SW480 (cell line): Measurements from ENCODE around the gene DLL1.

ENCODE experiments used
- DNase-seq: peaks from one replicate; pipeline ENCODE4 v3.0.0-alpha.2; 2016; ENCODE audit warnings: low spot score

The DLL1 gene

GRCh38 chr6:170295510-170296422 lies 4.9 kb upstream of the DLL1 start:
- no peak for DNase-seq

- DNase-seq = no peak
Observed at GRCh38 chr6:170294813-170295509, 4.1 kb upstream of the DLL1 start.

- no peak for DNase-seq
Observed at GRCh38 chr6:170294298-170294730, 3.4 kb upstream of the DLL1 start.

- no peak for DNase-seq
Observed at GRCh38 chr6:170293341-170294231, 2.7 kb upstream of the DLL1 start.

- peak; percentile 33 for DNase-seq
Observed at GRCh38 chr6:170292407-170293158, 1.7 kb upstream of the DLL1 start.

GRCh38 chr6:170292111-170292406 lies 1.2 kb upstream of the DLL1 start:
- DNase-seq = no peak

- DNase-seq = peak; percentile 62
Observed at GRCh38 chr6:170291271-170292110, 613 bp upstream of the DLL1 start.

- no peak for DNase-seq
Observed at GRCh38 chr6:170289951-170290295, 955 bp downstream of the DLL1 start.

GRCh38 chr6:170289180-170289931 lies 1.5 kb downstream of the DLL1 start:
- DNase-seq = no peak

GRCh38 chr6:170288852-170289179 lies 2.1 kb downstream of the DLL1 start:
- no peak for DNase-seq

- DNase-seq = no peak
Observed at GRCh38 chr6:170288091-170288631, 2.7 kb downstream of the DLL1 start.

- DNase-seq = no peak
Observed at GRCh38 chr6:170287371-170287876, 3.5 kb downstream of the DLL1 start.

GRCh38 chr6:170286934-170287265 lies 4.0 kb downstream of the DLL1 start:
- DNase-seq = no peak

GRCh38 chr6:170286246-170286933 lies 4.5 kb downstream of the DLL1 start:
- DNase-seq = no peak

- no peak for DNase-seq
Observed at GRCh38 chr6:170285482-170285881, 5.4 kb downstream of the DLL1 start.

- no peak for DNase-seq
Observed at GRCh38 chr6:170284866-170285469, 5.9 kb downstream of the DLL1 start.

- no peak for DNase-seq
Observed at GRCh38 chr6:170284126-170284773, 6.6 kb downstream of the DLL1 start.
